Neural crest cell (in vitro differentiated cells): ENCODE measurements around the gene CRACDL. TPM values are rescaled to one million over a fixed set of nuclear protein-coding genes. Genes with fewer than 3 reads are reported as not detected.

Experiments
- DNase-seq: peaks from one replicate; pipeline ENCODE4 v3.0.0; 2021; ENCODE audit warnings: low read depth, mixed read lengths, low spot score
- H3K27ac Mint-ChIP-seq: one replicate; pipeline ENCODE4 v1.8.0; 2021; ENCODE audit warnings: mild to moderate bottlenecking, mixed read lengths; ENCODE audit not compliant: unreplicated experiment
- H3K27me3 Mint-ChIP-seq: 2 replicates; pipeline ENCODE4 v1.8.0; 2021; ENCODE audit warnings: low read depth, mild to moderate bottlenecking, mixed read lengths
- H3K36me3 Mint-ChIP-seq: 2 replicates; pipeline ENCODE4 v1.8.0; 2021; ENCODE audit warnings: low read depth, mild to moderate bottlenecking, mixed read lengths
- H3K4me1 Mint-ChIP-seq: 2 replicates; pipeline ENCODE4 v1.8.0; 2021; ENCODE audit warnings: mixed read lengths
- H3K4me3 Mint-ChIP-seq: one replicate; pipeline ENCODE4 v1.8.0; 2021; ENCODE audit warnings: mild to moderate bottlenecking, mixed read lengths
- H3K9me3 Mint-ChIP-seq: 2 replicates; pipeline ENCODE4 v1.8.0; 2021; ENCODE audit warnings: mixed read lengths
- CTCF ChIP-seq: fragments of 200-600 bp; sonication (generic); conservative IDR thresholded peaks from 2 replicates; pipeline ENCODE4 v1.5.0; 2021; ENCODE audit warnings: antibody characterized with exemption, mild to moderate bottlenecking
- total RNA-seq: library from RNA; stranded (reverse); gene quantifications from 2 replicates; pipeline ENCODE4 v1.2.1, GENCODE V29; 2021

Gene CRACDL
- total RNA-seq, 1 donor from 2014 or later: 0.37 TPM

- Mint-ChIP-seq H3K4me3 (peak overlapping the region; percentile 44), H3K4me1 (peaks cover 5% of the 10 kb centered on the region), H3K9me3 (no peaks in the 10 kb centered on the region), H3K27ac (no peak overlapping the region), H3K36me3 (no peaks in the 10 kb centered on the region), H3K27me3 (peaks cover 74% of the 10 kb centered on the region)
- no peak for DNase-seq
- TF ChIP-seq CTCF: no peak
Observed at GRCh38 chr2:98937906-98938305, 1.9 kb upstream of the CRACDL start.

- H3K4me1 Mint-ChIP-seq: peaks cover 5% of the 10 kb centered on the region
- DNase-seq: peak; percentile 16
- no peak overlapping the region for H3K27ac Mint-ChIP-seq
- H3K27me3 Mint-ChIP-seq: peaks cover 82% of the 10 kb centered on the region
- H3K4me3 Mint-ChIP-seq: peak overlapping the region; percentile 54
- no peaks in the 10 kb centered on the region for H3K36me3 Mint-ChIP-seq
- TF ChIP-seq CTCF: no peak
- H3K9me3 Mint-ChIP-seq: no peaks in the 10 kb centered on the region
Observed at GRCh38 chr2:98936353-98937351, 627 bp upstream of the CRACDL start.

- Mint-ChIP-seq H3K27ac (no peak overlapping the region), H3K4me1 (peaks cover 5% of the 10 kb centered on the region), H3K27me3 (peaks cover 82% of the 10 kb centered on the region), H3K4me3 (peak overlapping the region; percentile 63), H3K36me3 (no peaks in the 10 kb centered on the region), H3K9me3 (no peaks in the 10 kb centered on the region)
- DNase-seq: no peak
- no peak for TF ChIP-seq CTCF
Observed at GRCh38 chr2:98935111-98935770, 784 bp downstream of the CRACDL start.

GRCh38 chr2:98932778-98933343 is 3.2 kb downstream of the CRACDL start:
- no peak for TF ChIP-seq CTCF
- H3K36me3 Mint-ChIP-seq: no peaks in the 10 kb centered on the region
- no peak overlapping the region for H3K4me3 Mint-ChIP-seq
- peaks cover 5% of the 10 kb centered on the region for H3K4me1 Mint-ChIP-seq
- no peak for DNase-seq
- H3K27me3 Mint-ChIP-seq: peaks cover 62% of the 10 kb centered on the region
- no peaks in the 10 kb centered on the region for H3K9me3 Mint-ChIP-seq
- no peak overlapping the region for H3K27ac Mint-ChIP-seq

GRCh38 chr2:98932164-98932563 is 3.9 kb downstream of the CRACDL start:
- Mint-ChIP-seq H3K4me1 (no peaks in the 10 kb centered on the region), H3K27me3 (peaks cover 55% of the 10 kb centered on the region), H3K9me3 (no peaks in the 10 kb centered on the region), H3K36me3 (no peaks in the 10 kb centered on the region), H3K27ac (no peak overlapping the region), H3K4me3 (no peak overlapping the region)
- no peak for DNase-seq
- no peak for TF ChIP-seq CTCF
